GM12892 (cell line): Measurements from ENCODE around the gene ASPN.

Experiments used
- DNase-seq: peaks from one replicate; pipeline ENCODE4 v3.0.0; 2011; ENCODE audit not compliant: insufficient read length
- FAIRE-seq: peaks from 2 replicates; lab custom pipeline; 2011; peaks lifted over from hg19 to GRCh38; lab: Jason Lieb, UNC
- POLR2A ChIP-seq: IDR thresholded peaks from 2 replicates; pipeline ENCODE4 v1.6.1; 2011; ENCODE audit warnings: low read depth, low read length, control low read depth
- POLR2AphosphoS5 ChIP-seq: IDR thresholded peaks from 2 replicates; pipeline ENCODE4 v1.6.1; 2011; ENCODE audit warnings: low read depth, low read length, control low read depth
- TAF1 ChIP-seq: IDR thresholded peaks from 2 replicates; pipeline ENCODE4 v1.6.1; 2011; ENCODE audit warnings: low read depth, mild to moderate bottlenecking, control low read depth, low read length, borderline replicate concordance

The ASPN gene

DNA sequence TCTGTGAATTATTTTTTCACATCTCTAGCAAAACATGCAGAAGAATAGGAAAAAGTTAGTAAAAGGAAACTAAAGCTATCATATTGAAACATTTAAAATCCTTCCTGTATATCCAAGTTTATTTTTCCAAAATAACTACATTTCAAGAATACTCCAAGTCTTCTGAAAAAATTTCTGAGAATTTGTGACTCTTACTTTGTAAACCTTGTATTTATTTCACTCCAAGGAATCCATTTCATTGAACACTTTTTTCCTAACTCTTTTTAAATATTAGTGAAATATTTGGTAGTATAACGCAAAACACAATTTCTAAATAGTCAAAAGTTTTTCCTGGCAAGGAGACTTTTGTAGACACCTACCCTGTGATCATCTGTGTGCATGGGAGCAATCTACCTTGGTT lies 34.2 kb upstream of the ASPN start:
- TF ChIP-seq POLR2AphosphoS5 = no peak
- no peak for TF ChIP-seq TAF1
- TF ChIP-seq POLR2A = no peak
- FAIRE-seq (no peak), DNase-seq (no peak)

DNA sequence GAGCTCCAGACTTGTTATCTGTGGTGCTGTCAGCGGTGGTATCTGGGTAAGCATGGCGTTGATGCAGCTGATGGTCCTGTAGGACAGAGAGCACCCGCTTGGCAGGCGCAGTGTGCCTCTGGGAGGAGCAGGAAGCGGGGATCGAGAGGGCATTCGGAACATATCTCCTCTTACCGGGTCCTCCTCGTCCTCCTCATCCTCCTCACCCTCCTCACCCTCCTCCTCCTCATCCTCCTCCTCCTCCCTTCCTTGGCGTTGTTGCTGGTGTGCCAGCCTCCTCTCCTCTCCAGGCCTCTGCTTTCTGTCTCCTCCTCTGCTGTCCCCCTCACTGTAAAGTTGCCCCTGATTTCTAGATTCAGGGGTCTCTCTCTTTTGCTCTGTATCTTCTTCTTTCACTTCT lies 32.3 kb upstream of the ASPN start:
- FAIRE-seq = no peak
- no peak for DNase-seq
- TF ChIP-seq TAF1 (no peak), POLR2AphosphoS5 (no peak), POLR2A (no peak)

DNA sequence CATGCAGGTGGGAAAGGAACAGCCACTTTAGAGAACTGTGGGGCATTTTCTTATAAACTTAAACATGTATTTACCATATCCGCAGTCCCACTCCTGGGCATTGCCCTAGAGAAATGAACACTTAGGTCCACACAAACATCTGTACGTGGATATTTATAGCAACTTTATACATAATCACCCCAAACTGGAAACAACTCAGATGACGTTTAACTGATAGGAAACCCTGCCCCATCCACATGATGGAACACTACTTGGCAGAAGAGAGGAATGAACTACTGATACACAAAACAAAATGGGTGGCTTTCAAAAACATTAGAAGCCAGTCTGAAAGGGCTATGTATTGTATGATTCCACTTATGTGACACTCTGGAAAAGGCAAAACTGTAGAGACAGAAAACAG lies 31.0 kb upstream of the ASPN start:
- DNase-seq (no peak), FAIRE-seq (no peak)
- TF ChIP-seq TAF1 = no peak
- TF ChIP-seq POLR2A = no peak
- TF ChIP-seq POLR2AphosphoS5 = no peak

DNA sequence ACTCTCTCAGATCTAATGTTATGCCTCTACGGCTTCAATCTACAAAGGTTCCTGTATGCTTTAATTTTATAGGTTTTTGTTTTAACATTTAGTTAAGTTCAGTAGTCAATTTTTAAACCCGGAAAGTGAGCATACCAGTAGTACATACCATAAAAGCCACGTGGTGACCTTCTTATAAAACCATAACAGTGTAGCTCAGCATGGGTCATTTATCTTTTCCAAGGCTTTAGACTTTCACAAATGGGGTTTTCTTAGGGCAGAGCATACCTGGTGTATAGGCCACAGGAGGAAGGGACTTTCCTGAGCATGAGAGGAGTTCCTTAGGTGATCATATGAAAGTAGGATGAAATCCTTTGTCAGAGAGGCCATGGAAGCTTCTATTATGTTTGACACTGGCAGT lies 30.3 kb upstream of the ASPN start:
- TF ChIP-seq POLR2A = no peak
- FAIRE-seq = no peak

DNA sequence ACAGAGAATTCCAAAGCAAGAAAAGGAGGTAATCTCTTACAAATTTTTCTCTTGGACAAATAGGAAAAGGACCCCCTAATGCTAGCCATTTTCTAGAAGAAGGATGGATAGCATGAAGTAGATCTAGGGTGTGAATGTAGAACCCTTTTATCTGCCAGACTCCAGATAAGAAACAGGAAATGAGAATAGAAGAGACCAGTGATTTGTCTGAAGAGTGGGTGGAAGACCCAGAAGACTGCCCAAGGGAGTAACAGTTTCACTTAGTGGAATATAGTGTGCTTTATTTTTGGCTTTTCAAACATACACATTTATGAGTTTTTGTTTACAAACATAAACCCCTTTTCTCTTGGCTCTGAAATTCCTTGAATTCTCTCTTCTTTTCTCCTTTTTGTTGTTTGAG lies 28.4 kb upstream of the ASPN start:
- no peak for TF ChIP-seq POLR2AphosphoS5
- TF ChIP-seq POLR2A = no peak
- DNase-seq = no peak
- FAIRE-seq = no peak

More for the DNA sequence above, 30.3 kb upstream of the ASPN start:
- no peak for DNase-seq

DNA sequence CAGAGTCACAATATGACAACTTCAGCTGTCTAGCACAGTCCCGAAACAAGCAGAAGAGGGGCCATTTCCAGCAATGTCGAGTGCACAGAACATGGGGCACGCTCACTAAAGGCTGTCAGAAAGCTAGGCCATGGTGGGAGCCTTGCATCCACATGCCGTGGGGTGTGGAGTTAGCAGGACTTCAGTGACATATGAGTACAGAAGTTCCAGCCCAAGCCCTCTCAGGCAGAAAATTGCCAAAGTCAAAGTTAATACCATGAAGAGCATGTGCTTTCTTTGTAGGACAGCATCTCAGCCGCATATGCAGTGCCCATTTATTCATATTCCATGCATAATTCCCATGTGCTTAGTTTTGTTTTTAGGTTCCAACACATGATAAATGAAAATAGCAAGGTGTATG lies 26.7 kb upstream of the ASPN start:
- TF ChIP-seq TAF1 (no peak), POLR2A (no peak), POLR2AphosphoS5 (no peak)
- FAIRE-seq (no peak), DNase-seq (no peak)

DNA sequence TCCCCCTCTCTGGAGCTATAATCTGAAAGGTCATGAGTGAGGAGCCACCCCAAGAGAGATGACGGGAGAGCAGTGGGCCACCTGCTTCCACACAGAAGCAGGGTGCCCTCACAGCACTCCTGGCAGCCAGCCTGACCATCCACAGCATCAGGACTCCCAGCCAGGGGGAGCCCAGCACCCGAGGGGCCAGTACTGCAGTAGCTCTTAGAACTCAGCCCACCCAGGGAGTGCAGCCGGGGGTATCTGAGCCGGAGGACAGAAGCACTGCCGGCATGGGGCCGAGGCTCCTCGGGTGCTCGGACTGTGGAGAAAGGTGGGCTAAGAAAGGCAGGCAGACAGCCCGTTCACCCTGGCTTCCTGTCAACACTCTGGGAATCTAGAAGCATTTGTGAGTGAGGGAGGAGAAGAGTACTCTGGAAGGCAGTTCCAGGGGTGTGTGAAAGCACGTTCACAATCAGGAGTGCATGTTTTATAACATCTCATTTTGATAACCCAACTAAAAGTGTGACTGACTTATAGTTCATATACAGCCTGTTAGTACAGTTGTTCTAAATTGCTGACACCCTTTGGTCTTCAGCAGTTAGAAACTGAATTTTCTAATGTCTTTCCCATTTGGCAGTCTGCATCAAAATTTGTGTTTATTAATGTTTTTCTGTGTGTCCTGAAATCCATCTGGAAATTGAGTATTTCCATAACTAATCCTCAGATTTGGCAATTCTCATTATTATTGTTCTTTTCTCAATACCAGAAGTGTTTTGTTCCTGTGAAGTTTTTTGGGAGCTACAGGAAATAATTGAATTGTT lies 25.9 kb upstream of the ASPN start:
- DNase-seq (no peak), FAIRE-seq (no peak)
- TF ChIP-seq POLR2A (no peak), TAF1 (no peak), POLR2AphosphoS5 (no peak)

DNA sequence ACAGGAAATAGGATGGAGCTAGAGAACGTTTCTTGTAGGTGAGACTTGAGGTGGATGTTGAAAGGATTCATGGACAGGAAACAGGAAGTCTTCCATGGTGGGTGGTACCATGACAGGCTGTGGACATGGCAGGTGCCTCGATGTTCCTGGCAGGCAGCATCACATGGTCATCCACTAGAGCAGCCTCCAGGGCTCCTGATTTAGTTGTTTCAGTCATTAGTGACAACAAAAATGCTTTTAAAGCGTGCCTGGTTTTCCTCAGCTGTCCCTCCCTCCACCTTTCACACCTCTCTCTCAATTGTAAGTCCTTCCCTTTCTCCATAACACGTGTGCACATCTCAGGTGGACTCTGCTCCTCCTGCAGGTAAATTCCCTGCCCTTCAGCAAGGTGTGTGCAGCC lies 25.2 kb upstream of the ASPN start:
- FAIRE-seq = no peak
- TF ChIP-seq POLR2AphosphoS5 (no peak), POLR2A (no peak), TAF1 (no peak)
- DNase-seq = no peak

DNA sequence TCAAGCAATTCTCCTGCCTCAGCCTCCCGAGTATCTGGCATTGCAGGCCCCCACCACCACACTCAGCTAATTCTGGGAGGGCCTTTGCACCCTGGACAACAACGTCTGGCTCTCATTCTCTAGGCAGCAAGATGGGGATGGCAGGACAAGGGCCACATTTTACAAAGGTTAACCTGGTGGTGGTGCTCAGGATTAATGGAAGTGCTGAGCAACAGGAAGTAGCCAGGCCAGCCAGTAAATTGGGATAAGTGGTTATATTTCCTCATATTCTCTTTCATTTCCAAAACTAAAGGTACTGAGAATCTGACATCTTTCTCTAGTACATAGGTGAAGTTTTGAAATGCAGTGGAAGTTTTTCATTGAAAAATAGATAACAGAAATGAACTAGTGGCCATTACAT lies 24.7 kb upstream of the ASPN start:
- no peak for TF ChIP-seq POLR2AphosphoS5
- FAIRE-seq = no peak
- DNase-seq = no peak

DNA sequence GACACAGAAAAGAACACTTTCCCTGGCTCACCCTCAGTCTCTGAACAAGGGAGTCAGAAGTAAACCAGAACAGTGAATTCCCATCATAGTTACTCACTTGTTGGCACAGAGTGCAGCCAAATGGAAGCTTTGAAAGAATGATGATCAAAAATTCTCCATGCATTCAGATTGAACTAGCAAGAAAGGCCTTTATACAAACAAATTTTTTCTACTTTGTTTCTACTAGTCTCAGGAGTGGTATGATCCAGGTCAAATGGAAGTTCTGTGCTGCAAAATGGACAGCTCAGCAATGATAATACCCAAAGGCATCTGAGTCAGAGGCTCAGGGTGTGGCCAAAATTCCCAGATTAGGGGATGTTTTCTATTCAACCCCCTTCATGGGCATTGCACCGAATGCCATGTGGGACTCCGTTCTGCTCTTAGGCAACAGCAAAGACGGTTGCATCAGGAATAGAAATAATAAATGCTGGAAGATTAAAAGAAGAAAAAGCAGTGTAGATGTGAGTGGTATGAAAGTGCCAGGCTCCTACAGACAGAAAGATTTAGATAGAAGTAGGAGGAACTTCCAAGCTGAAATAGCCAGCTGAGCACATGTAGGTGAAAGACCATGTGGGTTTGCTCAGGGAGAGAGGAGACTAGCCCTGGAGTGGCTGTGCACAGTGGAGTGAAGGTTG lies 24.0 kb upstream of the ASPN start:
- TF ChIP-seq POLR2A (no peak), TAF1 (no peak), POLR2AphosphoS5 (no peak)
- FAIRE-seq (no peak), DNase-seq (no peak)

DNA sequence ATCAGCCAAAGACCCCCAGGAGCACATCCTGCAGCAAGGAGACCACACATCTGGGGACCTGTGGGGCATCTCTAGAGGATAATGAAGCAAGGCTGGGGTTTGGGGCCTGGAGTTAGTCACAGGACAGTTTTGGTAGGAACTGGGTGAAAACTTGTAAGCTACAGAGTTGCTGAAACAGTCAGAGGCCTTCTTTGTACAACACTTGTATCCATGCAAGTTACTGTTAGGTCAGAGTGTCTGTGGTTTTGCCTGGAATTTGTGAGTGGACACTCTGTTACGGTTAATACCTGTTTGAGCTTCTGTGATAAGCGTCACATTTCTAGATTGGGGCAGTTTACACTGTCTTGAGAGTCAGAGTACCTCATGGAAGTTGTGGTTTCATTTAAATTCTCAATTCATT lies 22.6 kb upstream of the ASPN start:
- DNase-seq (no peak), FAIRE-seq (no peak)
- TF ChIP-seq POLR2A (no peak), TAF1 (no peak), POLR2AphosphoS5 (no peak)

DNA sequence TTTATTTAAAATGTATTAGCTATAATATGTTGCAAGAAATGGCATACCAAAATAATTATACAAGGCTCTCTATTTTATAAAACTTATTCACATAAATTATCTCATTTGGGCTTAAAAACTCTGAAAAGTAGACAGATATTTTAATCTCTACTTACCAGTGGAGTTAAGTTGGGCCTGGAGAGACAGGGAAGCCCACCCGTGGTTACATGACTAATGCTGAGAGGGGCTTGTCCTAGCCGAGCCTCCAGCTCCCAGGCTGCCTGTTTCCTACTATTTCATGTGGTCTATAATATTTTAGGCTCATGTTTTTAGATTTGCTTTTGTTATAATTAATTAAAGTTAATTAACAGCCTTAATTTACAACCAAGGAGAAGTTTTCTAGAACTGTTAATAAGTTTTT lies 20.9 kb upstream of the ASPN start:
- no peak for DNase-seq
- TF ChIP-seq POLR2AphosphoS5 = no peak
- no peak for TF ChIP-seq POLR2A
- TF ChIP-seq TAF1 = no peak
- FAIRE-seq = no peak
